ENCODE measurements around the gene FUT8. TPM values are rescaled to one million over a fixed set of nuclear protein-coding genes. Genes with fewer than 3 reads are reported as not detected.
A peak's percentile ranks its signal among the peaks of the same experiment; 100 is the strongest.

Gene FUT8
- total RNA-seq, 4 donors from 2014 or later: 29.2 to 55.5 (median 41.1) TPM

- TF ChIP-seq CTCF (IDR thresholded peaks at IDR 0.05) (no peak), POLR2A (IDR thresholded peaks at IDR 0.05) (no peak)
- 94% methylated on average over 3 of the region's 3 CpGs for WGBS, 2 donors
- Histone ChIP-seq H3K4me1 (peaks cover 0 to 5% of the 10 kb centered on the region in 2 donors), H3K4me3 (replicated peaks in 1 of 3) (no peak overlapping the region), H3K27me3 (no peaks in the 10 kb centered on the region), H3K27ac (no peak overlapping the region), H3K36me3 (no peaks in the 10 kb centered on the region), H3K9me3 (no peaks in the 10 kb centered on the region)
- DNase-seq: no peak
- intact Hi-C loops (cut with DNase I): no loop called here
Measured at GRCh38 chr14:65408113-65408512, 4.4 kb upstream of the FUT8 start.

GRCh38 chr14:65410640-65411039 is 1.9 kb upstream of the FUT8 start:
- no peak for DNase-seq
- H3K4me1 ChIP-seq: peaks cover 4 to 13% of the 10 kb centered on the region in 2 donors
- H3K27ac ChIP-seq: no peak overlapping the region
- WGBS, 2 donors: 93 to 97% methylated on average over 2 of the region's 2 CpGs
- no peaks in the 10 kb centered on the region for H3K27me3 ChIP-seq
- intact Hi-C loops (cut with DNase I): loop anchor here (5.0 to 10.0 kb wide), 3 partner anchors 188 to 544 kb away; no protein-coding TSS in a partner anchor
- no peak overlapping the region for H3K4me3 ChIP-seq (replicated peaks in 1 of 3)
- no peaks in the 10 kb centered on the region for H3K9me3 ChIP-seq
- TF ChIP-seq CTCF (IDR thresholded peaks at IDR 0.05) (no peak), POLR2A (IDR thresholded peaks at IDR 0.05) (no peak)
- no peaks in the 10 kb centered on the region for H3K36me3 ChIP-seq

- H3K4me1 ChIP-seq: peaks cover 4 to 13% of the 10 kb centered on the region in 2 donors
- H3K4me3 ChIP-seq (replicated peaks in 1 of 3): peak overlapping the region; percentile 33 to 95 (median 89)
- intact Hi-C loops (cut with DNase I): loop anchor here (5.0 to 10.0 kb wide), 3 partner anchors 189 to 543 kb away; no protein-coding TSS in a partner anchor
- peak; percentile 93 to 95 for DNase-seq
- peak overlapping the region; percentile 73 to 97 (median 92) for H3K27ac ChIP-seq
- WGBS, 2 donors: 0% methylated on average over 14 to 23 of the region's 31 CpGs
- H3K27me3 ChIP-seq: no peaks in the 10 kb centered on the region
- H3K9me3 ChIP-seq: no peaks in the 10 kb centered on the region
- no peaks in the 10 kb centered on the region for H3K36me3 ChIP-seq
- TF ChIP-seq POLR2A (IDR thresholded peaks at IDR 0.05) (peak in 1 of 2 donors; percentile 82), CTCF (IDR thresholded peaks at IDR 0.05) (no peak)
Measured at GRCh38 chr14:65411656-65412031, 886 bp upstream of the FUT8 start.

- H3K4me1 ChIP-seq: peaks cover 4 to 13% of the 10 kb centered on the region in 2 donors
- peak overlapping the region; percentile 73 to 97 (median 92) for H3K27ac ChIP-seq
- 0% methylated on average over 15 to 27 of the region's 87 CpGs for WGBS, 2 donors
- H3K36me3 ChIP-seq: no peaks in the 10 kb centered on the region
- H3K27me3 ChIP-seq: no peaks in the 10 kb centered on the region
- H3K4me3 ChIP-seq (replicated peaks in 1 of 3): peak overlapping the region; percentile 51 to 89 (median 89)
- TF ChIP-seq POLR2A (IDR thresholded peaks at IDR 0.05): no peak
- TF ChIP-seq CTCF (IDR thresholded peaks at IDR 0.05): peak in 1 of 6 experiments; percentile 5
- no peaks in the 10 kb centered on the region for H3K9me3 ChIP-seq
- intact Hi-C loops (cut with DNase I): loop anchor here (5.0 to 10.0 kb wide), 3 partner anchors 191 to 542 kb away; no protein-coding TSS in a partner anchor
- DNase-seq: peak in 1 of 2 donors; percentile 74
Measured at GRCh38 chr14:65412856-65413738, 567 bp downstream of the FUT8 start.

GRCh38 chr14:65413739-65414045 is 1.2 kb downstream of the FUT8 start:
- TF ChIP-seq POLR2A (IDR thresholded peaks at IDR 0.05) (no peak), CTCF (IDR thresholded peaks at IDR 0.05) (no peak)
- Histone ChIP-seq H3K36me3 (no peaks in the 10 kb centered on the region), H3K9me3 (no peaks in the 10 kb centered on the region), H3K4me1 (peaks cover 4 to 13% of the 10 kb centered on the region in 2 donors), H3K27me3 (no peaks in the 10 kb centered on the region), H3K4me3 (replicated peaks in 1 of 3) (peak overlapping the region in 2 of 3 donors; percentile 89), H3K27ac (peak overlapping the region in 1 of 3 donors; percentile 92)
- no peak for DNase-seq
- intact Hi-C loops (cut with DNase I): loop anchor here (5.0 to 10.0 kb wide), 3 partner anchors 191 to 541 kb away; no protein-coding TSS in a partner anchor
- 38 to 40% methylated on average over 6 of the region's 6 CpGs for WGBS, 2 donors

Measured in thyroid gland (tissue), 4 donors.